GM23338 (cell line): ENCODE results near the gene LPIN1.

ENCODE experiments used
- CREB1 ChIP-seq: fragments of 250-450 bp; sonication (Bioruptor Pico); IDR thresholded peaks from 2 replicates; pipeline ENCODE4 v1.5.0; 2020; ENCODE audit warnings: low read depth, mild to moderate bottlenecking, moderate library complexity
- CTCF ChIP-seq, 2 experiments: fragments of 200-600 bp in 1 of 2; sonication (generic) in 1 of 2; conservative IDR thresholded peaks; 2 replicates each; pipeline versions ENCODE4 v1.5.1 to v1.6.1; 2016 to 2017; ENCODE audit warnings: antibody characterized with exemption in 2 of 2, low read depth in 2 of 2, mild to moderate bottlenecking in 2 of 2, moderate library complexity in 1 of 2
- ETS1 ChIP-seq: IDR thresholded peaks from 2 replicates; pipeline ENCODE4 v1.6.1; 2016; ENCODE audit warnings: antibody characterized with exemption
- EZH2 ChIP-seq: fragments of 200-600 bp; sonication (generic); IDR thresholded peaks from one replicate; pipeline ENCODE4 v1.8.0; 2017; ENCODE audit warnings: antibody characterized with exemption, mild to moderate bottlenecking, low read depth; ENCODE audit not compliant: unreplicated experiment
- EZH2phosphoT487 ChIP-seq: fragments of 200-600 bp; sonication (generic); IDR thresholded peaks from one replicate; pipeline ENCODE4 v1.8.1; 2018; ENCODE audit warnings: antibody characterized with exemption; ENCODE audit not compliant: unreplicated experiment
- JUNB ChIP-seq: IDR thresholded peaks from one replicate; pipeline ENCODE4 v1.6.1; 2016; ENCODE audit warnings: antibody characterized with exemption; ENCODE audit not compliant: unreplicated experiment
- NANOG ChIP-seq: IDR thresholded peaks from 2 replicates; pipeline ENCODE4 v1.6.1; 2016; ENCODE audit warnings: antibody characterized with exemption, borderline replicate concordance
- POLR2AphosphoS5 ChIP-seq: IDR thresholded peaks from 2 replicates; pipeline ENCODE4 v1.6.1; 2016; ENCODE audit warnings: antibody characterized with exemption, low read depth
- REST ChIP-seq: IDR thresholded peaks from one replicate; pipeline ENCODE4 v1.6.1; 2018; ENCODE audit warnings: antibody characterized with exemption; ENCODE audit not compliant: unreplicated experiment
- STAT1 ChIP-seq: IDR thresholded peaks from one replicate; pipeline ENCODE4 v1.6.1; 2016; ENCODE audit warnings: antibody characterized with exemption; ENCODE audit not compliant: unreplicated experiment
- ZNF114 ChIP-seq: fragments of 250-450 bp; sonication (Bioruptor Pico); IDR thresholded peaks from 2 replicates; pipeline ENCODE4 v1.5.0; 2020; ENCODE audit warnings: mild to moderate bottlenecking, moderate library complexity
- ZNF331 ChIP-seq: fragments of 250-450 bp; sonication (Bioruptor Pico); IDR thresholded peaks from 2 replicates; pipeline ENCODE4 v1.5.0; 2020; ENCODE audit warnings: low read depth, mild to moderate bottlenecking, moderate library complexity
- ZNF462 ChIP-seq: fragments of 250-450 bp; sonication (Bioruptor Pico); IDR thresholded peaks from 2 replicates; pipeline ENCODE4 v1.5.0; 2020; ENCODE audit warnings: mild to moderate bottlenecking, moderate library complexity

- TF ChIP-seq CTCF (conservative IDR thresholded peaks at IDR 0.05; ENCODE audit: low read depth in 2 of 2), result no peak
- no peak for TF ChIP-seq EZH2phosphoT487
- TF ChIP-seq JUNB, result no peak
- no peak for TF ChIP-seq REST
- no peak for TF ChIP-seq EZH2
- TF ChIP-seq ETS1, result no peak
- TF ChIP-seq NANOG, result no peak
- TF ChIP-seq POLR2AphosphoS5, result no peak
- no peak for TF ChIP-seq STAT1
- TF ChIP-seq CREB1, result no peak
- TF ChIP-seq ZNF331 (CRISPR knock-in tag), result no peak
- TF ChIP-seq ZNF114, result no peak
- TF ChIP-seq ZNF462, result no peak
These were observed 53.4 kb downstream of the LPIN1 start for GRCh38 chr2:11799826-11800225.
